Measurements from ENCODE around the gene CPXM2.

The CPXM2 gene

DNA sequence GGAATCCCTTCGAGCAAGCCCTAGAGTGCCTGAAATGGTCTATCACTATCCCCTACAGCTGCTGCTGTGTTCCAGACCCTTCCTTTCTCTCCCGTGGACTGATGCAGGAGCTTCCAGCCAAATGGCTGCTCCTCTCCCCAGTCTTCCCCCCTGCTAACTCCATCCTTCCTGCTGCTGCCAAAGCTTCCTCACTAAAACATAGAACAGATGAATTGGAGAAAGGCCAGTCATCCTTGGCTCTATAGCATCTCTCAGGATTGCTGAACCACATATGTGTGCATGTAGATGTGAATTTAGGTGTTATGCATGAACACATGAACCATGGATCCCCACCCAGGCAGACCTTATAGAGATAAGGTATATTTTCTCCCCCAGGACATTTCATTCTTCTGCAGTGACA lies 164.8 kb downstream of the CPXM2 start:
- H3K27me3 ChIP-seq (ENCODE audit: insufficient read depth, low read depth, severe bottlenecking), result peaks cover 85% of the 10 kb centered on the region
- TF ChIP-seq, protein P1, sequence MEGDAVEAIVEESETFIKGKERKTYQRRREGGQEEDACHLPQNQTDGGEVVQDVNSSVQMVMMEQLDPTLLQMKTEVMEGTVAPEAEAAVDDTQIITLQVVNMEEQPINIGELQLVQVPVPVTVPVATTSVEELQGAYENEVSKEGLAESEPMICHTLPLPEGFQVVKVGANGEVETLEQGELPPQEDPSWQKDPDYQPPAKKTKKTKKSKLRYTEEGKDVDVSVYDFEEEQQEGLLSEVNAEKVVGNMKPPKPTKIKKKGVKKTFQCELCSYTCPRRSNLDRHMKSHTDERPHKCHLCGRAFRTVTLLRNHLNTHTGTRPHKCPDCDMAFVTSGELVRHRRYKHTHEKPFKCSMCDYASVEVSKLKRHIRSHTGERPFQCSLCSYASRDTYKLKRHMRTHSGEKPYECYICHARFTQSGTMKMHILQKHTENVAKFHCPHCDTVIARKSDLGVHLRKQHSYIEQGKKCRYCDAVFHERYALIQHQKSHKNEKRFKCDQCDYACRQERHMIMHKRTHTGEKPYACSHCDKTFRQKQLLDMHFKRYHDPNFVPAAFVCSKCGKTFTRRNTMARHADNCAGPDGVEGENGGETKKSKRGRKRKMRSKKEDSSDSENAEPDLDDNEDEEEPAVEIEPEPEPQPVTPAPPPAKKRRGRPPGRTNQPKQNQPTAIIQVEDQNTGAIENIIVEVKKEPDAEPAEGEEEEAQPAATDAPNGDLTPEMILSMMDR (IDR thresholded peaks at IDR 0.05; ENCODE audit: low read depth, low read length), result no peak
- no peak for DNase-seq
- H3K4me3 ChIP-seq (ENCODE audit: low read depth, low read length), result no peak overlapping the region
- no peaks in the 10 kb centered on the region for H3K9me3 ChIP-seq (ENCODE audit: severe bottlenecking)
- no peak overlapping the region for H3K27ac ChIP-seq
- no peaks in the 10 kb centered on the region for H3K36me3 ChIP-seq

DNA sequence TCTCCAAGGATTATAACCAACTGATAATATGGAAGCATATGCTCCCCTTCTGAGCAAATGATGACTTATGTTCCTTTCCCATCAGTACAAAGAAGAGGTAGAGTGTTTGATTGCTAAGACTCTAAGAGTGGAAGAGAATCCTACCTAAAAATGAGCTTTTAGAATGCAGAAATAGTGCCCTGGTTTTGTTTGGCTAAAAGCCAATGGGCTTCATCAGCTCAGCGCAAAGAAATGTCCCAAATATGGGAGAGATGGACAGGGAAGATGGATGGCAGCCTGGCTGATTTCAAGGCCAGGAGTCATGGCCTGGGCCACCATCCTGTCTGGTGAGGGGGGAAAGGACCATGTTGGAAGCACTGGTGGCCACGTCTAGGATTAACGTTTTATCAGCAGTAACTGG lies 165.2 kb downstream of the CPXM2 start:
- Histone ChIP-seq H3K27ac (no peak overlapping the region), H3K4me3 (ENCODE audit: low read depth, low read length) (no peak overlapping the region), H3K27me3 (ENCODE audit: insufficient read depth, low read depth, severe bottlenecking) (peaks cover 85% of the 10 kb centered on the region), H3K9me3 (ENCODE audit: severe bottlenecking) (no peaks in the 10 kb centered on the region), H3K36me3 (no peaks in the 10 kb centered on the region)
- TF ChIP-seq, protein P1 (IDR thresholded peaks at IDR 0.05; ENCODE audit: low read depth, low read length), result no peak
- DNase-seq, result no peak

DNA sequence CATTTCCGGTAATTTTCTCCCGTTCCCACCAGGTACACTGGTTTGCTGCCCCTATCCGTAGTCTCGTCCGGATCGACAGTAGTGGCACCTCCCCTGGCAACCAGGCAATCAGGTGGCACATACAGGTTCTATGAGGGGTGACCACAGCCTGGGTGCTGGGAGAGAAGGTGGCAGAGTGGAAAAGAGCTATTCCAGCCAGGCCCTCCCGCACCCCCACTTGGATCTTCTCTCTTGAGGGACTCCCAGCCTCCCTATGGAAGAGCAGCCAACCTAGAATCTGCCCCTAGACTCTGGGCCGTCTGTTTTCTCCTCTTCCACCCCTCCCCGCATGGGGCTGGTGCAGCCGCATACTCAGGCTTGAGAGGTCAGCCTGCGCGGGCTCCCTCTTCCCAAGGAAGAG lies 166.9 kb downstream of the CPXM2 start:
- Histone ChIP-seq H3K36me3 (no peaks in the 10 kb centered on the region), H3K27me3 (ENCODE audit: insufficient read depth, low read depth, severe bottlenecking) (peaks cover 84% of the 10 kb centered on the region), H3K9me3 (ENCODE audit: severe bottlenecking) (no peaks in the 10 kb centered on the region), H3K27ac (no peak overlapping the region), H3K4me3 (ENCODE audit: low read depth, low read length) (no peak overlapping the region)
- DNase-seq, result no peak
- TF ChIP-seq, protein P1 (IDR thresholded peaks at IDR 0.05; ENCODE audit: low read depth, low read length), result no peak

DNA sequence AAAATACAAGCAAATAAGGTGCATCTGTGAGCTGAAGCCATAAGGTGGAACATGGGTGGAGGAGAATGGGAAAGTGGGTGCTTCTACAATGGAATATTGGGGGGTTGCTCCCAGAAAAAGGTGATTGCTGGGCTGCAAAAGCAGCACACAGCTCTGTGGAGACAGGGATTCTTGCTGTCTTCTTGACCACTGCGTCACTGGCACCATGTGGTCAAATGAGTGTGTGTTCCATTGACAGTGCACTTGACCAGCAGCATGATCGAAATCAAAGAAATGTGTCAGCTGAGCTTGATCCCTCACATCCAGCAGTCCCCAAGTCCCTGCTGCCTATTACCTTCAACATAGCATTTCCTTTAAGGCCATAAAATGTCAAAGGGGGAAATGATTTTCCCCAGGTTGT lies 169.3 kb downstream of the CPXM2 start:
- H3K4me3 ChIP-seq (ENCODE audit: low read depth, low read length), result no peak overlapping the region
- no peak overlapping the region for H3K27ac ChIP-seq
- peaks cover 81% of the 10 kb centered on the region for H3K27me3 ChIP-seq (ENCODE audit: insufficient read depth, low read depth, severe bottlenecking)
- no peaks in the 10 kb centered on the region for H3K36me3 ChIP-seq
- no peaks in the 10 kb centered on the region for H3K9me3 ChIP-seq (ENCODE audit: severe bottlenecking)
- no peak for DNase-seq
- TF ChIP-seq, protein P1 (IDR thresholded peaks at IDR 0.05; ENCODE audit: low read depth, low read length), result no peak

DNA sequence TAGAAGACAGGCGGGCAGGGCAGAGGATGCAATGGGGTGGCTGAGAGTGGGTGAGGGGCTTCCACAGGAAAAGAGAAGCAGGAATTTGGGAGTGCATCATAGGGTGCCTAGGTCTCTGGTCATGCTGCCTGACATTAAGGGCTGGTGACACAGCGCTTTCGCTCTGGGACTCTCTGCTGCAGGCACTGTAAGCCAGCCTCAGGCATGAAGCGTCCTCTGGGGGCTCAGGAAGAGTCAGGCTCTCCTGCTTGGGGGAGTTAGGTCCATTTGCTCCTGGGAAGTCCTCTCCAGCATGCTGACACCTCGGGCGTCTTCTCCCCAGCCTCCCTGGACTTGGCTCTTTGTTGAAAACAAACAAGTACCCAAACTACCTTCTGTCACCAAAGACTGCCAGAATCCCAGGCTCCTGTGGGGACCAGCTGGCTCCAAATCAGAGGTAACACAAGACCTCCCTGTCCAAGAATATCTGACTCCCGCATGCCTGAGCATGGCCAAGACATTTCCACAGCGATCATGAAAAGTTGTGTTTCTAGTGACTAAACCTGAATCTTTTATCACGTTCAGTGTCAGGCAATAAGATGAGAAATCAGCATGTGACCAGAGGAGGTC lies 170.1 kb downstream of the CPXM2 start:
- no peaks in the 10 kb centered on the region for H3K9me3 ChIP-seq (ENCODE audit: severe bottlenecking)
- H3K27ac ChIP-seq, result no peak overlapping the region
- no peak for DNase-seq
- H3K4me3 ChIP-seq (ENCODE audit: low read depth, low read length), result no peak overlapping the region
- H3K27me3 ChIP-seq (ENCODE audit: insufficient read depth, low read depth, severe bottlenecking), result peaks cover 80% of the 10 kb centered on the region
- no peaks in the 10 kb centered on the region for H3K36me3 ChIP-seq
- TF ChIP-seq, protein P1 (IDR thresholded peaks at IDR 0.05; ENCODE audit: low read depth, low read length), result no peak

DNA sequence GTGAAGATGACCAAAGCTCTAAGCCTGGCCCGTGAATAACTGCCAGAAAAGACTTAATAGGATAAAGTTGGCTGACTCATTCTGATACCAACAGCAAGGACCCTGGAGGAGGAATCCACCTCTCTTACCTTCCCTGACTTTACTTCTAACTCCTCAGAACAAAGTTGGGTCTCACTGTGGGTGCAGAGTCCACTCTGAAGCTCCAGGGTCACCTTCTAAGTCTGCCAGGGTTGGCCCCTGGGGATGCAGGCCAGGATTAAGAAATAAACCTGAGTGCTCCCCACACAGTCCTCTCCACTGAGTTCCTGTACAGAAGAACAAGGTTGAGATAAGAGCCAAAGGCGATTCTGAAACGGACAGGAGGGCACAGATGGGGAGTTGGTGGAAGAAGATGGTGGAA lies 171.1 kb downstream of the CPXM2 start:
- Histone ChIP-seq H3K27ac (no peak overlapping the region), H3K36me3 (no peaks in the 10 kb centered on the region), H3K27me3 (ENCODE audit: insufficient read depth, low read depth, severe bottlenecking) (peaks cover 79% of the 10 kb centered on the region), H3K4me3 (ENCODE audit: low read depth, low read length) (no peak overlapping the region), H3K9me3 (ENCODE audit: severe bottlenecking) (no peaks in the 10 kb centered on the region)
- no peak for DNase-seq
- TF ChIP-seq, protein P1 (IDR thresholded peaks at IDR 0.05; ENCODE audit: low read depth, low read length), result no peak

Measured in WERI-Rb-1 (cell line).